CD4-positive, alpha-beta T cell treated with Interleukin-12 subunit alpha and Interleukin-12 subunit beta, for 1 hour (primary cell): ENCODE measurements around the gene PNMA8A.
A peak's percentile ranks its signal among the peaks of the same experiment; 100 is the strongest.
"Not testable (repeated sequence)": the region's sequence is repeated elsewhere in the genome, so short reads cannot be mapped to it uniquely, and the experiment has no call there.

Experiments used
- DNase-seq: peaks from one replicate; pipeline ENCODE4 v3.0.0-alpha.2; 2020

Gene PNMA8A, protein sequence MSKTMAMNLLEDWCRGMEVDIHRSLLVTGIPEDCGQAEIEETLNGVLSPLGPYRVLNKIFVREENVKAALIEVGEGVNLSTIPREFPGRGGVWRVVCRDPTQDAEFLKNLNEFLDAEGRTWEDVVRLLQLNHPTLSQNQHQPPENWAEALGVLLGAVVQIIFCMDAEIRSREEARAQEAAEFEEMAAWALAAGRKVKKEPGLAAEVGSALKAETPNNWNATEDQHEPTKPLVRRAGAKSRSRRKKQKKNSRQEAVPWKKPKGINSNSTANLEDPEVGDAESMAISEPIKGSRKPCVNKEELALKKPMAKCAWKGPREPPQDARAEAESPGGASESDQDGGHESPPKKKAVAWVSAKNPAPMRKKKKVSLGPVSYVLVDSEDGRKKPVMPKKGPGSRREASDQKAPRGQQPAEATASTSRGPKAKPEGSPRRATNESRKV

DNA sequence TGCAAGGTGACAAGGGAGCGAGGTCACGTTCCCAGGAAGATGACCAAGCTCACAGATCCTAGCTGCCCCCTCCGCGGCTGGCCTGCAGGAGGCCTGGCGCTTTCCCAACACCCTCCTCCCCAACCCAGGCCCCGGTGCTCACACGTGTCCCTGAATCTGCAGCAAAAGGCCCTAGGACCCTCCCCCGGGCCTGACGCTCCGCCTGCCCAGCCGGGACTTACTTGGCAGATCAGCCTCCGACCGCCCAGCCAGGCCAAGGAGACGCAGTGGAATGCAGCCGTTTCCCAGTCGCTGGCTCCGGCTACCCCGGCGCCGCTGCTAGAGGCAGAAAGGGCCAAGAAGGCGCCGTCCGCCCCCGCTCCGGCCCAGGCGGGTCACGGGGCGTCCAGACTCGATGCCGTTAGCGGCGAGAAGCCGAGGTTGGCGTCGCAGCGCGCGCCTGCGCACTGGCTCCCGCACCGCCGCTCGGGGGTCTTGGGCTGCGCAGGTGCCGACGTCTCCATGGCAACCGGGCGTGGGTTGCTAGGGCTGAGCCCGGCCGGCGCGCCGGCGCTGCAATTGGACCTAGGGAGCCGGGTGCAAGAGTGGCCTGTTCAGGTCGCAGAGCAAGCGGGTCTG is at the start of gene PNMA8A:
Gene PNMA8A (minus strand): TSS at position 448 of the 618 bp plus-strand sequence. CDS start 528 bp downstream, outside the sequence.
- no peak for DNase-seq

DNA sequence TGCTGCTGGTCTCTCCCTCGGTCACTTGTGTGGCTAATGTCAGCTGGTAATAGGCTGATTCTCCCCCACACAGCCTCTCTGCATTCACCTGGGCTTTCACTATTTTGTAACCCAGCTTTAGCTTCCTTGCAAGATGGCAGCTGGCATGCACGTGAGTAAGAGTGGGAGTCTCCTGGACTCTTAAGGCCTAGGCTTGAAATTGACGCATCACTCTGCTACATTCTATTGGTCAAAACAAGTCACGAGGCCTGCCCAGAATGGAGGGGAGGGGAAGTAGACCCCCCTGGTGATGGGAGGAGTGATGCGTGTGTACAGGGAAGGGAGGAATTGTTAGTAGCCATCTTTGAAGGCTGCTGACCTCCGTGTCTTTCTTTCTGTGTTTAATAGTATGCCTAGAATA is 49.3 kb upstream of the PNMA8A start:
- no peak for DNase-seq

DNA sequence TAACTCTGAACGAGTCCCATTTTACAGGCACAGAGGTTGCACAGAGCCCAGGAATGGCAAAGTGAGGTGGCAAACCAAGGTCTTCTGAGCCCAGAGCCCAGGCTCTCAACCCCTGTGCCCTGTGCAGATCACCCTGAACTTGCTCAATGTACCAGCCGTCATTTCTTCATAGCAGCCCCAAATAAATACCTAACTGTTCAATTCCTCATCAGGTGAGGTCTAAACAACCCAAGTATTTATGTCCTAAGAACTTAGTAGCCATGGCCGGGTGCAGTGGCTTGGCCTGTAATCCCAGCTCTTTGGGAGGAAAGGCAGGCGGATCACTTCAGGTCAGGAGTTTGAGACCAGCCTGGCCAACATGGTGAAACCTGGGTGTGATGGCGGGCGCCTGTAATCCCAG is 46.1 kb upstream of the PNMA8A start:
- no peak for DNase-seq

DNA sequence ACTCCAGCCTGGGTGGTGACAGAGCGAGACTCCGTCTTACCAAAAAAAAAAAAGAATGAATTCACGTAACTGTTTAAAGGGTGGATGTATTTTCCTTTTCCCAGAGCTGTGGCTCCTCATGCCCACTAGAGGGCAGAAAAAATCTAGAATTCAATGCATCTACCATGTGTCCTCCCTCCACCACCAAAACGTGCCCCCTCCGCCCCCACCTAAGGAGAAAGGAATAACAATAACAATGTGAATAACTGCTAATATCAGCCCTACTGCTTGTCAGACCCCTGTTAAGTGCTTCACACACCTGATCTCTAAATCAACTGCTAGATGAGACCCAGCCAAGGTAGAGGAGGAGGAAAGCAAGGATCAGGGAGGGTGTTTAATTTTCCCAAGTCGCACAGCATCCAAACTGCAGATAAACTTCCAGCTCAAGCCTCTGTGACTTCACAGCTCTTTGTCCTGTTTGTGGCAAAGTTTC is 44.6 kb upstream of the PNMA8A start:
- DNase-seq, result peak; percentile 46

DNA sequence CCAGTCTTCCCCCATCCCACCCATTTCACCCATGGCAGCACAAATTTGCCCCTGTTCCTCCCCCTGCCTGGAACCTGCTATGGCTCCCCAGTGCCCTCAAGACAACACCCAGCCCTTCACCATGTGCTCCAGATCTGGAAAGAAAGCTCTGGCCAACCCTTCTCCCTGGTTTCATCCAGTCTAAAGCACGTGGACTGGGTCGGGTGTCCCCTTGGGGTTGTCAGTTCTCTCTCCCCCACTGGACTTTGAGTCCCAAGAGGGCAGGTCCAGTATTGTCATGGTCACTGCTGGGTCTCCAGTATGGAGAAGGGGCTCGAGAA is 43.9 kb upstream of the PNMA8A start:
- DNase-seq, result no peak

DNA sequence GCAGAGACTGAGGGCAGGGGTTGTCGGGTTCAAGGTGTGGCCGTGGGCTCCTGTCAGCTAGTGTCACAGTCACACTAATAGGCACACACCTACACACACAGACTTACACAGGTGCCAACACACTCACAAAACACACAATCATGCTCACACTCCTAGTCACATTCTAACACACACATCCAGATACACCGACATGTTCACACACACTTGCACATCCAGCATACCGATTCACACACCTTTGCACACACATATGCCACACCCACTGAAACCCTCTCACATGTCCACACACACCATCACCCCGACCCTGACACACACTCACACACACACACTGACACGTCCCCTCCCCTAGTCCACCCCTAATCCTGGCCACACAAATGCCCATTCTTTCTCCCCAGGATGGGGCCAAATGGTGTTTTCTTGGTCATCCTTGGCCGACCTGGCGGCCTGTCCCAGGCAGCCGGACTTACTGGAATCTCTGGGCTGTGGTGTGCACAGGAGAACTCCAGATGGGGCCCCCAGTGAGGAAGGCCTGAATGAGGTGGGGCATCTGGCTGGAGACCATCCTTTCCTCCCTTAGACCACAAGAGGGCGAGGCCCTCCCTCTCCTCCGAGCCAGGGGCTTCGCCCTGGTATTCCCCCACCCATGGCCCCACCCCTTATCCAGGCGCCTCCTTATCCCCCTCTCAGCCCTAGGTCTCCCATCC is 43.4 kb upstream of the PNMA8A start:
- no peak for DNase-seq

DNA sequence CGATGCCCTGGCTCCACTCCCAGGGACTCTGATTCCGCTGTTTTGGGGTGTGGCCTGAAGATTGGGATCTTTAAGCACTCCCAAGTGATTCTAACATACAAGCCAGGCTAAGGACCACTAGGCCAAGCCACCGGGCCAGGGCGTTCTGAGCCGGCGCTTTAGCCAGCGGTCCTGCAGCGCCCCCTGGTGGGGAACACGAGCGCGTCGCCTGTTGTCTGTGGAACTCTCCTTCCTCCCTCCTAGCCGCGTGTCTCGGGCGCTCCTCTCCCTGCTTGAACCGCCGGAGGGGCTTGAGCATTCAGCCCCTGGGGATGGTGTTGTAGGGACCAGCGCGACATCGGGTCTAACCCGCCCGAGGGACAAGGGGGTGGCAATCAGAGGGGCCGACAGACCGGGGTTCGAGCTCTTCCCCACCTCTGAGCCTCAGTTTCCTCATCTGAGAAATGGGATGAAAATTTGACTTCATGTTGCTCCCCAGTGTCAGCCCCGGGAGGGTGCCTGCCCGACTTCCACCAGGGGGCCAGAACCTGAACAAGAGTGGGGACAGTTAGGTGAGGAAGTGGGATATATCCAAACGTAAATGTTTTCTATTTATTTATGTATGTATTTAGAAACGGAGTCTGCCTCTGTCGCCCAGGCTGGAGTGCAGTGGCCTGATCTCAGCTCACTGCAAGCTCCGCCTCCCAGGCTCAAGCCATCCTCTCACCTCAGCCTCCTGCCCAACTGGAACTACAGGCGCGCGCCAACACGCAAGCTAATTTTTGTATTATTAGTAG is 42.3 kb upstream of the PNMA8A start:
- peak; percentile 75 for DNase-seq

DNA sequence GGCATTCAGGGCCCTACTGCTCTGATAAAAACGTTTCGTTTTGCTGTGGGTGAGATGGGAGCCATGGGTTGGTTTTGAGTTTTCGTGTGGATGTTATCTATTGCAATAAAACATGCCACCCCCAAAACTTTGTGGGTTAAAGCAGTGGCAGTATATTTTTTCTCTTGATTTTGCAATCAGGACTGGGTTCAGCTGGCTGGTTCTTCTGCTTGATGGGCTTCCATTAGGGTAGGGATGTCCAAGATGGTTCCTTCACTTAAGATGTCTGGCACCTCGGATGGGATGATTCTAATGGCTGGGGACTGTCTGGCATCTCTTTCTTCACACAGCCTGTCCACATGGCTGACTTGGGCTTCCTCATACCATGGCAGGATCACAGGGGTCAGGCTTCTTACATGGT is 39.9 kb upstream of the PNMA8A start:
- DNase-seq, result no peak

DNA sequence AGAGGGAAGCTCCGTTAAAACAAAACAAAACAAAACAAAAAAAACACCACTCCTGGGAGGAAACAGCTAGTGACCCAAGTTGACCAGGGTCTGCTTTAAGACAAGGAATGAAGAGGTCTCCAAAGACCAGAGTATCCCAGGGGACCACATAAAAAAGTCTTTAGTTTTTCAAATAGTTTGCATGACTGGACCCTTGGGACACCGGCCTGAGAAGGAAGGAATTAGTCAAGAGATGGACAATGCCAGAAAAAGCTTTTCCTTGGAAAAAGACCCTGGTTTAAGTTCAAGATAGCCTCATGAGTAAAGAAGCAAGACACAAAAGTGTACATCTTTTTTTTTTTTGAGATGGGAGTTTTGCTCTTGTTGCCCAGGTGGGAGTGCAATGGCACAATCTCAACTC is 36.8 kb upstream of the PNMA8A start:
- no peak for DNase-seq

DNA sequence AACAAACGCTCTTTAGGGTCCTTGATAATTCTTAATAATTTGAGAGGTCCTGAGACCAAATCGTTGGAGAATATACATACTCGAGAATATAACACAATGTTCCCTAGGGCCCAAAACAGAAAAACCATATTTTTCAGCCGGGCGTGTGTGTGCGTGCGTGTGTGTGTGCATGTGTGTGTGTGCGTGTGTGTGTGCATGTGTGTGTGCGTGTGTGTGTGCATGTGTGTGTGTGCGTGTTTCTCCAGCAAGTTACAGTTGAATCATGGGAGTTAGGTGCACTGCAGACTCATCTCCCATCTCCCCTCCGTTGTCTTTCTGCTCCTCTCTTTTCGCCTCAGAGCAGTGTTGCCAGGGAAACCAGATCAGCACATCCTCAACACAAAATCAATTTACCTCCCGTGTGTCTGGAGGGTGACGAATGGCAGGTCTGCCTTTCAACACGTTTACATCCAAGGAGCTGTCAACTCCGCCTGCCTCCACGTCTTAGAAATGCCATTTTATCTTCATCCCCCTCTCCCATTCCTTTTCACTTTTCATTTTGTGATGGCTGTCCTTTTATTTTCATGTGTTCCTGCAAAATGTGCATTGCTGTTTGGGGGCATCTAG is 32.6 kb upstream of the PNMA8A start:
- no peak for DNase-seq

DNA sequence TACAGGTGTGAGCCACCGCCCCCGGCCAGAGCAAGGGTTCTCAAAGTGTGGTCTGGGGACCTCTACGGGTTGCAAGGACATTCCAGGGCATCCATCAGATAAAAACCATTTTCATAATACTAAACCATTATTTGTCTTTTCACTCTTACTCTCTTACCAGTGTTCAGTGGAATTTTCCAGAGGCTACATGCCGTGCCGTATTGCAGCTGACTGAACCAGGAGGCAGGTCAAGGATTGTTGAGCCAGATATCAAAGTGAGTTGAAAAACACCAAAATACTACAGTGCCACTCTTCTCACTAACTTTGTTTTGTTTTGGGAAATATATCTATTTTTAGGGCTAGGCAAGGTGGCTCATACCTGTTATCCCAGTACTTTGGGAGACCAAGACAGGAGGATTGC is 31.5 kb upstream of the PNMA8A start:
- no peak for DNase-seq

DNA sequence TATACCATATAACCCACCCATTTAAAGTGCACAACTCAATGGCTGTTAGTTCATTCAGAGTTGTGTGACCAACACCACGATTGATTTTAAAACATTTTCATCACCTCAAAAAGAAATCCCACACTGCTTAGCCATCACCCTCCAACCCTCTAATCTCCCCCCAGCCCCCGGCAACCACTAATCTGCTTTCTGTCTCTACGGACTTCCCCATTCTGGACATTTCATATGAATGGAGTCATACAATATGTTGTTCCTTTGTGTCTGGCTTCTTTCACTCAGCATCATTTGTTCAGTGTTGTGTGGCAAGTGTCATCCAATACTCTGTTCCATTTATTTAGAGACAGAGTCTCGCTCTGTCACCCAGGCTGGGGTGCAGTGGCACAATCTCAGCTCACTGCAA is 28.3 kb upstream of the PNMA8A start:
- DNase-seq, result no peak

DNA sequence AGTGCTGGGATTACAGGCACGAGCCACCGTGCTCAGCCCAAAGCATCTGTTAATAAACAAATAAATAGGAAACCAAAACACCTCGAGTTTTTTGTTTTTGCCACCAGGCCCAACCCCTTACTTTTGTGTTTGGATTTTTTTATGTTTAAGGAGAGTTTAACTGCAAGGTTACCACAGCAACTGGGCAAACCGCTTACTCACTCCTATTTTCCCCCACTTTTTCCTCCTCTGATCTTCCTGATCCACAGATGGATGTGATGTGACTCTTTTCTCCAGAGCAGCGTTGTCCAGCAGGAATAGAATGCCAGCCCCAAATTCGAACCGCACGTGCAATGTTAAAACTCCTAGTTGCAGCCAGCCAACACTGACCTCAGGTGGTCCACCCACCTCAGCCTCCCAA is 26.4 kb upstream of the PNMA8A start:
- DNase-seq, result no peak

DNA sequence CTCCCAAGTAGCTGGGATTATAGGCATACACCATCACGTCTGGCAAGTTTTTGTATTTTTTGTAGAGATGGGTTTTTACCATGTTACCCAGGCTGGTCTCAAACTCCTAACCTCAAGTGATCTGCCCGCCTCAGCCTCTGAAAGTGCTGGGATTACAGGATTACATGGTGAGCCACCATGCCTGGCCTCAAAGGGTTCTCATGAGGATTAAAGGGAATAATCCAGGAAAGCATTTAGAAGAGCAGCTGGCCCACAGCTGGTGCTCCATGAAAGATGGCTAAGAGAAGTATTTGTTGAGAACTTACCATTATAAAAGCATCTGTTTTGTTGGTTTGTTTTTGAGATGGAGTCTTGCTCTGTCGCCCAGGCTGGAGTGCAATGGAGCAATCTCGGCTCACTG is 25.5 kb upstream of the PNMA8A start:
- DNase-seq, result not testable (repeated sequence)

DNA sequence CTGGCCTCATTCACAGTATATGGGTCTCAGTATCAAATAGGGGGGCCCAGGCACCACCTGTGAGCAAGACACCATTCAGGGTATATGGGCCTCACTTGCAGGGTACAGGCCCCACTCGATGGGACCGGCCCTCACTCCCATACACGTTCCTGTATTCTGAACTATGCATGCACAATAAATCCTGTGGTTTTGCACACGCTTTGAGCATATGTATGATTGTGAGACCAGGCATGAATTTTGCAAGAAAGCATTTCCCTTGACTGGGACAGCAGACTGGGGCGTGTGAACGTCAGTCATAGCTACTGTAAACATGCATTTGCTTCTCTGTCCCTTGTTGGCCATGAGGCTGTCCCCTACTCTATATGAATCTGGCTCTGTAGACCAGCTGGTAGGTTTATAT is 24.9 kb upstream of the PNMA8A start:
- no peak for DNase-seq

DNA sequence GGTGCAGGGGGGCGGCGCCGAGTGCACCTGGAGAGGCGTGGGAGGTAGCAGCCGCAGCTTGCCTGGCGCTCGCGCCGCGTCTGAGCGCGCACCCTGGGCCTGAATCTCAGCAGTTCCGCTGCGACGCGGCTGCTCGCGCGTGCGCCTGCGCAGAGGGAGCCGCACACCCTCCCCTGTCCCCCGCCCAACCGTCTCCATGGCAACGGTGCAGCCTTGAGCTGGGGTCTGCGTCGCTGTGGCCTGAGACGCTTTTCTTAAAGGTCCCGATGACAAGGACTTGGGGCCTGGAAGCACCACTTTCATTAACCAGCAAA is 24.4 kb upstream of the PNMA8A start, which contains the start of gene PNMA8B:
Gene PNMA8B (minus strand): TSS at position 82 of the 314 bp plus-strand sequence. CDS start 402 bp downstream, outside the sequence.
- DNase-seq, result peak; percentile 43

DNA sequence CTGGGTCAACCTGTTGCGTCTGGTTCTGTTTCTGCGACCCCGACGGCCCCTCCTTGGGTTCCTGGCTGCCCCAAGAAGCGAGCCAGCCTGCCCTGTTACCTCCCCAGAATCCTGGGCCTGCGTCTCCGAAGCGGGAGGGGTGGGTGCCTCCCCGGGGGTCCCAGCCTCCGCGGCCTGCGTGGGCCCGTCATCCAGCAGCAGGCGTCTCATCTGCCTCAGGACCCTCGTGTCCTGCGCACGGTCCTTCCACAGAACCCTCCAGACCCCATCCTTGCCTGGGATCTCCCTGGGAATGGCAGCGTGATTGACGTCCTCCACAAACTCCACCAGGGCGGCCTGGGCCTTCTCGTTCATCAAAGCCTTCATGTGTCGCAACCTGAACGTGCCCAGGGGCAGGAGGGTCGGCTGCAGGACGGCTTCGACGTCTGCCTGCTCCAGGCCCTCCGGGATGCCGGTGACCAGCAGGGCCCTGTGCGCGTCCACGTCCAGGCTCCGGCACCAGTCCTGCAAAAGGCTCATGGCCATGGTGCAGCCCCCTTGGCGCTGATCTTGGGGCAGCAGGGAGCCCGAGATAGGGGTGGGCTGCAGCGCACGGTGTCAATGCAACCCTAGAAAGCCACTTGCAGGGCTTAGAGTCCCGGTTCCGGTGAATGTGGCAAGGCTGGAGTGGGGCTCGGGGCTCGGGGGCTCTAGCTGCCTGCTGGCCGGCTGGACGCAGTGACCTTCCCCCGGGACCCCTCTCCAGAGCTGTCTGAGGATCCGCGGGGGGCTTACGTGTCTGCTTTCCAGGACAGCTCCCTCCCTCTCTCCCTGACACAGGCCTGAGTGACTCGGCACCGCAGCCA is 23.8 kb upstream of the PNMA8A start:
- no peak for DNase-seq

DNA sequence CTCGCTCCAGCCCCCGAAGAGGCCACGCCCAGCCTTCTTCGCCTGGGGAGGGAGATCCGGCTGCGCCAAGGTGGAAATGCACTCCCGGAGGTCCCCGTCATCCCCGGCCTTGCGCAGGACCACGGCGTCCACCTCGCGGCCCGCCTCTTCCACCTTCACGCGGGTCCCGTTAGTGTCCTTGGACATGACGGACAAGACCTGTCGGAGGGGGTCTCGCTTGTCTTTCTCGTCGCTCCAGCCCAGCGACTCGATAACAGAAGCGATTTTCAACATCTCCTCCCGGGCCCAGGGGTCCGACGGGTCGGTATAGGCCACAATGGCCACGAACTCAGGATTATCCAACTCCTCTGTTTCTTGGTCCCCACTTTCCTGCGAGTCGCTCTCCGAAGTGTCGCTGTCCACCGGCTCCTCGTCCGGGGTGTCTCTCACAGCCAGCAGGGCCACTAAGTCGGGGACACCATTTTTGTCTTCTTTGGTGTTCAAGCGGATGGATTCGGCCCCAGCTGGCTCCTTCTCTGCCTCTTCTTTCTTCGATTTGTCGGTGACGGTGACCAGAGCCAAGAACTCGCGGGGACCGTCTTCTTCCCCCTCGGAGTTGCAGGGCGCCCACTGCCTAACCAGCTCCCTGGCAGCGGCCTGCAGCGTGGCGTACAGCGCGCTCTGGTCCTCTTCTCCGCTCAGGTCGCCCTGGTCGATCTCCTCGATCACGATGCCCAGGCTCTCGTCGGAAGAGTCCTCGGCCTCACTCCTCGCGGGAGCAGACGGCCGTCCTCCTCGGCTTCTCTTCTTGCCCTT is 23.0 kb upstream of the PNMA8A start:
- no peak for DNase-seq

DNA sequence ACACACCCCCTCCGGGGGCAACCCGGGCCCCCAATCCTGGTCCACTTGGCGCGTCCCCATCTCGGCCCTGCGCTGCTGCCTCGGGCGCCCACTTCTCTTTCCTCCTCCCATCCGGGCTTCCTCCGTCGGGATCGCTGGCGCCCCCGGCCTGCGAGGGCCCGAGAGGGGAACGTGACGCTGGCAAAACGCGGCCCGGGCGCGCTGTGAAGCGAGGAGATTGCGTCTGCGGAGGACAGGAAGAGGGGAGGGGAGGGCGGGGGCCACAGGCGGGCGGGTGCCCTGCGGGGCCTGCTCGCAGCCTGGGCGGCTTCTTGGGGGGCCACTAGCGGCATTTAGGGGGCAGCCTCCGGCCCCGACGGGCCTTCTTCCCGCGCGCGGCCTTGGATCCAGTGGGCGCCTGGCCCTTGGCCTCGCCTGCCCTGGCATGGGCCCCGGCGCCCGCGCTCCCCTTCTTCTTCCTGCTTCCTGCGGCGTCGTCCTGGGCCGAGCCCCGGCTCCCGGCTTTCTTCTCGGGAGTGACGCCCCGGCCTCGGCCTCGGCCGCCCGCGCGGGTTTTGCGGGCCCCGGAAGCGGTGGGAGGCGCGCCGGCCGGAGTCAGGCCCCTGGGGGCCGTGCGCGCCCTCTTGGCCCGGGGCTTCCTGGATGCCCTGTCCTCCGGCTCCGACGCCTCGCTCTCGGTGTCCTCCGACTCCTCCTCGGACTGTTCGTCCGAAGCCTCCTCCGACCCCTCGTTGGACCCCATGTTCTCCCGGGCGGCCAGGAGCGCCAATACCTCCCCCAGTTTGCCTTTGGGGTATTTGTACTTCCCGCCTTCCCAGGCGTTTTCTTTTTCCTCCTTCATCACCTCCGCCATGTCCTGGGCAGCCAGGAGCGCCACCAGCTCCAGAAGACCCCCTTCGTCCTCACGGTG is 22.1 kb upstream of the PNMA8A start:
- peak; percentile 19 for DNase-seq

DNA sequence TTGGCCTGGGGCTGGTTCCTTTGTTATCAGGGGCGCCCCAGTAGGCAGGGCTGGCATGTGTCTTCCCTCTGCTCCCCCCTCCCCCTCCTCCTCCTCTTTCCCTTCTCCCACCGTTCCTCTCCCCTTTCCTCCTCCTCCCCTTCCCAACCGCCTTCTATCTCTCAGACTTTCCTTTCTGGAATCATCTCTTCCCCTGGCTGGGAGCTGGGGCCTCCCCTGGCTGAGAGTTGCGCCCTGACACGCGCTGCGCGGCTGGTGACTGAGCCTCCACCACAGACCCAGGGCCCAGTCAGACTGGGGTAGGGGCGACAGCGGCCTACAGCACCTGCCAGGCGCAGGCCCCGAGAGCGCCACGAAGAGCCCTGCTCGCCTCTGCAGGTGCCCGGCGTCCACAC is 21.5 kb upstream of the PNMA8A start:
- DNase-seq, result no peak
